ENCODE results near the gene DCHS1.

- TF ChIP-seq CTCF (IDR thresholded peaks at IDR 0.05) (no peak), POLR2A (IDR thresholded peaks at IDR 0.05) (no peak)
These were observed 38.0 kb upstream of the DCHS1 start for GRCh38 chr11:6693342-6694228.
